ENCODE results near the gene GJB1.
A peak's percentile ranks its signal among the peaks of the same experiment; 100 is the strongest.

The GJB1 gene

DNA sequence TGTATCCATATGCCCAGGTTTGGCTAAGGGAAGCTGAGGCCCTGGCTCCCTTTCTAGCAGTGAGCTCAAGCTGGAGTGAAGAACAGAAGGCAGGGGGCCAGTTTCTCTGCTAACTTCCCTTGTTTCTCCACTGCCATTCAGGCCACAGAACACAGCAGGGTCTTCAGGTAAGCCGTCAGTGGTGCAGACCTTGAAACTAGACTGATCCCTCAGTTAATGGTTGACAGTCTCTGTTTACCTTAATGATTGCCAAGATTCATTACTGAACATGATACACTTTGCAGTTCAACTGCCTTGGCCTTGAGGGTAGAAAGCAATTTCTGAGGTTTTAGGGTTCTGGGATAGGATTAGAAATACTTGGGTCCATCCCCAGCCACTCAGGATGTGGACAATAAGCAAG, 8.9 kb upstream of the GJB1 start:
- no peak for DNase-seq
- intact Hi-C loops (cut with DNase I) = no loop called here

DNA sequence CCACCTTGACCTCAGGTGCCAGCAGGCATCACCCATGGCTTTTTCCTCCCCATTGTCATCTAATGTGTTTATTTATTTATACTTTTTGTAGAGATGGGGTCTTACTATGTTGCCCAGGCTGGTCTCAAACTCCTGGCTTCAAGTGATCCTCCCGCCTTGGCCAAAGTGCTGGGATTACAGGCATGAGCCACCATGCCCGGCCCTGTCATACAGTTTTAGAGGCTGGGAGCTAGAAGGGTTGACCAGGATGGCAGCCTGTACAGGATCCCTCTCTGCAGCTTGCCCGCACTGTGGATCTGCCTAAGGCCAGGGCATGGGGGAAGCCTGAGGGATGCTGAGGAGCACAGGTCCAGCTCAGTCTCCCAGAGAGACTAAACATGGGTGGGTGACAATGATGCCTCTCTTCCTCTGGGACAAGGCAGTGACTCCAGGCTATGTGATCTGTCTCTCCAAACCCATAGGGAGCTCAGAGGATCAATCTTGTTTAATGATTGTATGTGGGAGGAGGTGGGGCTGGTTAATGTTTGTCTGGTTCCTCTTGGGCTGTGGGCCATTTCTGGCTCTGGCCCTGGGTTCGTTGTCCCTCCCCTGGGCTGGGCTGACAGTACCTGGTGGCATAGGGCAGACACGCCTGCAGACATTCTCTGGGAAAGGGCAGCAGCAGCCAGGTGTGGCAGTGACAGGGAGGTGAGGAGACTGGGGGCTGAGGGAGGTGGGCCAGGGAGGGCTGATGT, 8.3 kb upstream of the GJB1 start:
- intact Hi-C loops (cut with DNase I) = no loop called here
- DNase-seq = no peak

DNA sequence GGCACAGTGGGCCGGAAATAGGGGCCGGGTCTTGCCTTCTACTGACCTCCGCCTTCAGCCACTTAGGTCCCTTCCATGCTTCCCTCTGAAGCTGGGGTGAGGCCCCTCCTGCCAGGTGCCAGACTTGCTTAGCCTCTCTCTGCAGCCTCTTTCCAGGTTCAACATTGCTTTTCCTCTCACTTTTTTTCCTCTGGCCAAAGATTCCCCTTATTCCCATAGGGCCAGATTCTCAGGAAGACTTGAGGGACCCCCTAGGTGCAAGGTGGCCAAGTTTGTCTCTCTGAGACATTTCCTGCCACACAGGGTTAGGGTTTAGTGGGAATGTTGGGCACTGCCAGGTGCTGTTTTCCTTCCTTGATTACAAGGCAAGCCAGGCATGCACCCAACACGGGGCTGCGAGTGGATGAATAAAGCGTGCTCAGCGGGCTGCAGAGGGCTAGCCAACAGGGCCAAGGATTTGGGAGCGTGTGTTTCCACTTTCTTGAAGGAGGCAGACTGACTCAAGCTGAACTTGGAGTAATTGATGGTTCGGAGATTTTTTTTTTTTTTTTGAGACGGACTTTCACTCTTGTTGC, 7.6 kb upstream of the GJB1 start:
- peak in 1 of 10 donors; percentile 18 for DNase-seq

DNA sequence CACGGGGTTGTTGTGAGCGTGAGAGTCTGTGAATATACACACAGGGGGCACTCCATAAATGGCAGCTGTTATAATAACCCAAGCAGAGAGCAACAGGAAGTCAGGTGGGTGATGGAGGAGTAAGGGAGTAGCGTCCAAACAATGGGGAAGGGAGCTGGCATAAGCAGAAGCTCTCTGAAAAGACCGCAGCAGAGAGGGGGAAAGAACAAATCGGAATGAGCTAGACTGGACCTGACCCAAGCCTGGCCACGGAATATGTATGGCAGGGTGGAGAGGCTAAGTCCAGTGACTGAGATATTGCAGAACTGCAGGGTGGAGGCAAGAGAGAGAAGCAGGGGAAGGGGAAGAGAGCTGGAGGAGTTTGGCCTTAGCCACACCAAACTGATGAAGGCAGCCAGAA, 6.5 kb upstream of the GJB1 start:
- intact Hi-C loops (cut with DNase I) = no loop called here
- DNase-seq = peak in 1 of 10 donors; percentile 27

More for the DNA sequence above, 7.6 kb upstream of the GJB1 start:
- intact Hi-C loops (cut with DNase I) = no loop called here

DNA sequence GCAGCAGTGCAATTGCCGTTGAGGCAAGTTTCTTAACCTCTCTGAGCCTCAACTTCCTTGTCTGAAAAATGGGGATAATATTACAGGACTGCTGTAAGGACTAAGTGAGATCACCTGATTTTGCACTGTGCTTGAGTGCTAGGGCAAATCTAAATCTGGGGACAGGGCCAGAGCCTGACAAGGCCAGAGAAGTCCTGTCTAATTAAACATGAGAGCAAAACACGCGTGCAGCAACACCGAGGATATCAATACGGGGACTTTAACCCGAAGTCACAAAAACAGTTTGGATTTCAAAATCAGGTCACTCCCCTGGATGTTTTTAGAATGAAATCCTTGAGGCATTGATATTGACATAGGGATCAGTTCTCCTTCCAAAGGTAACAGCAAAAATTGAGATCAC, 5.7 kb upstream of the GJB1 start:
- DNase-seq = peak in 1 of 10 donors; percentile 12
- intact Hi-C loops (cut with DNase I) = no loop called here

DNA sequence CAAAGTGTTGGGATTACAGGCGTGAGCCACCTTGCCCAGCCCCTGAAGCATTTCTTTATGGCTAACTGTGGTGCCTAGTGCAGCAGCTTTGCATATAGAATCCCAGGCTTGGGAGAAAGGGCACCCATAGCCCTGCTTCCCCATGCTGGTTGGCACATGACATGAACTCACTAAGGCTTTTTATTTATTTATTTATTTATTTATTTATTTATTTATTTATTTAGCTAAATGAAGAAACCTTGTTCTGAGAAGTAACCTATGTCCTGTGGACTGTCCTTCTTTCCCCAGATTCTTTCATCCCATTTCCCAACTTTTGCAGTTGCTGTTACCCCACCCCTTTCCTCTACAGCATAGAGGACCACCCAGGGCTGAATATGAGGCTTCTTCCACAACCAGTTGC, 1.9 kb upstream of the GJB1 start:
- peak in 2 of 10 donors; percentile 5 to 44 for DNase-seq
- intact Hi-C loops (cut with DNase I) = no loop called here

DNA sequence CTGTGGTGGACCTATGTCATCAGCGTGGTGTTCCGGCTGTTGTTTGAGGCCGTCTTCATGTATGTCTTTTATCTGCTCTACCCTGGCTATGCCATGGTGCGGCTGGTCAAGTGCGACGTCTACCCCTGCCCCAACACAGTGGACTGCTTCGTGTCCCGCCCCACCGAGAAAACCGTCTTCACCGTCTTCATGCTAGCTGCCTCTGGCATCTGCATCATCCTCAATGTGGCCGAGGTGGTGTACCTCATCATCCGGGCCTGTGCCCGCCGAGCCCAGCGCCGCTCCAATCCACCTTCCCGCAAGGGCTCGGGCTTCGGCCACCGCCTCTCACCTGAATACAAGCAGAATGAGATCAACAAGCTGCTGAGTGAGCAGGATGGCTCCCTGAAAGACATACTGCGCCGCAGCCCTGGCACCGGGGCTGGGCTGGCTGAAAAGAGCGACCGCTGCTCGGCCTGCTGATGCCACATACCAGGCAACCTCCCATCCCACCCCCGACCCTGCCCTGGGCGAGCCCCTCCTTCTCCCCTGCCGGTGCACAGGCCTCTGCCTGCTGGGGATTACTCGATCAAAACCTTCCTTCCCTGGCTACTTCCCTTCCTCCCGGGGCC, 1.2 kb downstream of the GJB1 start:
- DNase-seq = peak in 3 of 10 donors; percentile 10 to 72 (median 50)

DNA sequence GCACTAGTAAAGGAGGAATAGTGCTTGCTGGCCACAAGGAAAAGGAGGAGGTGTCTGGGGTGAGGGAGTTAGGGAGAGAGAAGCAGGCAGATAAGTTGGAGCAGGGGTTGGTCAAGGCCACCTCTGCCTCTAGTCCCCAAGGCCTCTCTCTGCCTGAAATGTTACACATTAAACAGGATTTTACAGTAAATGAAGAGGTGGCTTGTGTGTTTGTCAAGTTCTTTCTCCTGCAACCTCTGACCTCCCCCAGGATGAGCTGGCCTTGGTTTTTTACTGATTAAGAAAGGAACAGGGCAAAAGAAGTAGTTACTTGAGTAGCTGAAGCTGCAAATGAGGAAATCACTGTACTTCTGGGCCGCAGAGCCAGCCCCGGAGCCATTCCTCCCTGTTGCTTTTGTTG, 2.0 kb downstream of the GJB1 start:
- DNase-seq = peak in 1 of 10 donors; percentile 16
- intact Hi-C loops (cut with DNase I) = no loop called here

More for the DNA sequence above, 1.2 kb downstream of the GJB1 start:
- intact Hi-C loops (cut with DNase I) = no loop called here

DNA sequence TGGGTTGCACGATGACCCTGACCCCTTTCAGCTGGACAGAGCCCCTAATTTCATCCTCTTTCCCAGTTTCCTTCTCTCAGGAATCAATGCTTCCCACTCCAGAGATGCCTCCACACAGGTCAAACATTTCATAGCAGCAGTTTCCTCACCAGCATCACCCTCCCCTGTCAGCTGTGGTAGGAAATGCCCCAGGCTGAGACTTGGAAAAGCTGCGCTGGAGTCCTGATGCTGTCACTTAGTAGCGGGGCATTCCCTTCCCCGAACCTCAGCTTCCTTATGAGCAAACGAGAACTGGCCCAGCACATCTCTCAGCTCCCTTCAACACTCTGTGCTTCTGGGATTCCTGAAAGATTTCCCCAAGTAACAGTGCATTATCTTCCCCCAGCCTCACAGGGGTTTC, 2.7 kb downstream of the GJB1 start:
- peak in 1 of 10 donors; percentile 19 for DNase-seq
- intact Hi-C loops (cut with DNase I) = no loop called here

DNA sequence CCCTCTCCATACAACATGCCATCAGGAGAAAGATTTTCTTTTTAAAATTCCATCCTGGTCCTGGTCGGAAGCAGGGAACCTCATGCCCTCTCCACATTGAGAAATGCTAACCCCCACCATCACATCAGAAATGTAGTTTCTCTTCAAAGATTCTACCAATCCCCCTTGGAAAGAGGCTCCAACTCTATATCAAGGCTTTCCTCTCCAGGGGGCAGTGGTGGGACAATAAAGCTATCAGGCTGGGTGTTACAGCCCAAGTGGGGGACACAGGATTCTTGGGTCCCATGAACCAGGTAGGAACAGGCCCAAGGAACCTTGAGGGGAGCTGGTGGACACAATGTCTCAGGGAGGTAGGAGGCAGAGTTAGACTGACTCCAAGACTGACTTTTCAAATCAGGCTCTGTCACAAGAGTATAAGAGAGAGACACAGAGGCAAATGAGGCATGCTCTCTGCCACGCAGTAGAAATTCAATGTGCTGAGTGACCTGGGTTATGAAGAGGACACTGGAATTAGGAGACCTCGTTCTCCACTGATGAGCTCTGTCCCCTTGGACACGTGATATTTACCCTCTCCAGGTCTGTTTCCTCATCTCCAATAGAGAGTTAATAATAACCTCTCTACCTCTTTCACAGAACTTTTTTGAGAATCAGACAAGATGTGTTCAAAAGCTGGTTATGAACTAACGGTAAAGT, 4.5 kb downstream of the GJB1 start:
- no peak for DNase-seq
- intact Hi-C loops (cut with DNase I) = no loop called here

DNA sequence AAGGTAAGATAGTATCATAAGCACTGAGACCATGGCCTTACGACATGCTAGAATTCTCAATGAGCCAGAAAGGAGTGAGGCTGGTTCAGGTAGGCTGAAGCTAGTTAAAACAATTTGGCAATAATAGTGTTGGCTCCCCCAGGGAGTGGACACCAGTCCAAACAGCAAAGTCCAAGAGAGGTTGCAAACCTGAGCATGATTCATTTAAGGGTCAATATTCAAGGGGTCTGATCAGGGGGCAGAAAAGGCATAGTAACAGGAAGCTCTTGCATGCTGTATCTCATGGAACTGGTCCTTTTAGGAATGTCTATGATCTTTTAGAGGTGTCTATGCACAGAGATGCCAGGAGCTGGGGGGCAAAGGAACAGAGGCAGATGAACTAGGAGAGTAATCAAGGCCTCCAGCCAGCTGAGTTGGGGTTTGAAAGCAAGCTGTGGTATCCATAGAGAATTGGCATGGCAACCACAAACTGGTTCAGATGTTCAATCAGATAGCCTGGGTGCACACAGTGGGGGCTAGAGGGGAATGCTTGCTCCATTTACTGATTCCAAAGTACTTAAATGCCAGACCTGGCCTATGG, 5.1 kb downstream of the GJB1 start:
- peak in 1 of 10 donors; percentile 13 for DNase-seq
- intact Hi-C loops (cut with DNase I) = no loop called here

DNA sequence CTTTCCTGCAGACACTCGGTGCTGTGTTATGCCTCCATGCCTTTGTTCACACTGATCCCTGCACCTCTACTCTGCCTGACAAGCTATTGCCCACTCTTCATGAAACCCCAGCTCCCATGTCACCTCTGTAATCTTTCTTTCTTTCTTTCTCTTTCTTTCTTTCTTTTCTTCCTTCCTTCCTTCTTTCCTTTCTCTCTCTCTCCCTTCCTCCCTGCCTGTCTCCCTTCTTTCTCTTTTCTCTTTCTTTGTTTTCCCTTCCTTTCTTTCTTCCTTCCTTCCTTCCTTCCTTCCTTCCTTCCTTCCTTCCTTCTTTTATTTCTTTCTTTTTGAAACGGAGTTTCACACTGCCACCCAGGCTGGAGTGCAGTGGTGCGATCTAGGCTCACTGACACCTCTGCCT, 12.5 kb downstream of the GJB1 start:
- no peak for DNase-seq
- intact Hi-C loops (cut with DNase I) = no loop called here

DNA sequence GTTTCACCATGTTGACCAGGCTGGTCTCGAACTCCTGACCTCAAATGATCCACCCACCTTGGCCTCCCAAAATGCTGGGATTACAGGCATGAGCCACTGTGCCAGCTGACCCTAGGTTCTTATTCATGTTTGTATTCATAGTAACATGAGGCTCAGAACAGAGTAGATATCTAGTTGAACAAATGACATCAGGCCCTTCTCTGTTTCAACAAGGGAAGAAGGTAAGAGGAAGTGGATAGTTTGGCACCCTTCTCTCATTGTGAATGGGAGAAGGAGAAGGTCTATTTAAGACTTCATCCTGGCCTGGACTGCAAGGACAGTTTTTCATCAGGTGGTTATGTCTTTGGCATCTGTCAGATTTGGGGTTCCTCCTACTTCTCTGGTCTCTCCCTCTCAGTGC, 13.8 kb downstream of the GJB1 start:
- peak in 2 of 10 donors; percentile 2 to 11 for DNase-seq
- intact Hi-C loops (cut with DNase I) = no loop called here

DNA sequence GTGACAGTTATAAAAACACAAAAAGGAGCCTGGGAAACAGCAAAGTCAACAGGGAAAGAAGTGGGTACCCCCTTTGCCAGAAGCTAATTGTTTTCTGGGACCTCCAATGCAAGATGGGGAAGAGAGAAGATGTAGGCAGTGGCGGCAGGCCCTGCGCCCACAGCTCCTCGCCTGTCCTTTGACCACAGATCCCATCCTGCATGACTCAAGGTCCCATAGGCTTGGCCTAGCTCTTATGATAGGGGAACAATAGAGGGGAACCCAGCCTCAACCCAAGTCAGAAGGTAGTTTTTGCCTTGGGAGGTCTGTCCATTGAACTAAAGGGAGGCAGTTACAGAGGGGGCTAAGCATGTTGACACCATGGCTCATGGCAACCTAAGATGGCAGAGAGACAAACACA, 16.8 kb downstream of the GJB1 start:
- intact Hi-C loops (cut with DNase I) = no loop called here

DNA sequence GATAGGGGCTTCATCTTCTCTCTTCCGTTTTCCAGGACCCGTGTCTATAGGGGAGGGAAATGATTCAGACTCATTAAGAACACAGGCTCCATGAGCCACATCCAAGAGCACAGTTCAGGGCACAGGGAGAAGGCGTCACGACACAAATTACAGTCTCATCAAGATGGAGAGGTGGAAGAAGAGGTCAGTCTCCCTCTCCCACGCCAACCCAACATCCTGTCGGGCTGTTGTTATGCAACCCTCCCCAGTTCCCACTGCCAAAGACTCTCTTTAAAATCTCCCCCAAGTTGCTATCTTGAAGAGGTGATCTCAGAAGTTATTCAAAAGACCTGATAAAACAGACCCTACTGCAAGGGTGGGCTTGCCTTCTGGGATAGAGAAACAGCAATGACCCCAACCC, 18.3 kb downstream of the GJB1 start:
- no peak for DNase-seq
- intact Hi-C loops (cut with DNase I) = no loop called here

More for the DNA sequence above, 16.8 kb downstream of the GJB1 start:
- DNase-seq = no peak

DNA sequence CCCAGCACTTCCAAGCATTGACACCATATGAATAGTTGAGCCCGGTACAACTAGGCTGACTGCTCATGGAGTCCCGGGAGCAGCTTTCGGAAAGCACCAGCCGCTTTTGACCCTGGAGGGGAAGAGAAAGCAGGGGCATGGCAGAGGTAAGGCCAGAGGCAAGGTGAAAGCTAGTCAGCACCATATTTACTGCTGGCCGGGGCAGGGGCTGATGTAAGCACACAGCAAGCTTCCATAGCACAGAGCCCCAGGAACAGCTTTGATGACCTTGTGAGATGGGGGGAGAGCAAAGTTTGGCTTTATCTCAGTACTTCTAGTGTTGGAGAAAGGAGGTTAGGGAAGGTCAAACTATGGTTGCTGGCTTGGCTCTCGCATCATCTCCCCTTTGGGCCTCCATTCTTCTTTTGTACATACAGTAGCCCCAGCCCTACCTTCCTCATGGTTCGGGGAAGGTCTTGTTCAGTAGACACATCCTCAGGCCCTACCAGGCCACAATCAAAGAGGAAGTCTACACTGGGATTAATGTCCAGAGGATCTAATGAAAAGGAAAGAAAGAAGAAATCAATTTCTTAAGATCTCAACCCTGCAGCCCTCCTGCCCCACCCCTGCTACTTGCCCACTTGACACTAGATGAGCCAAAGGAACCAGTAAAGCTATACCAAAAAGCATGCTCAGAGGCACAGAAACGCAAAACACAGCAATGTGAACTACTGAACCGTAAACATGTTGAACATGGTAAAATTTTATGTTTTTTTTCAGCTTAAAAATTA, 21.5 kb downstream of the GJB1 start:
- no peak for DNase-seq
- intact Hi-C loops (cut with DNase I) = no loop called here

DNA sequence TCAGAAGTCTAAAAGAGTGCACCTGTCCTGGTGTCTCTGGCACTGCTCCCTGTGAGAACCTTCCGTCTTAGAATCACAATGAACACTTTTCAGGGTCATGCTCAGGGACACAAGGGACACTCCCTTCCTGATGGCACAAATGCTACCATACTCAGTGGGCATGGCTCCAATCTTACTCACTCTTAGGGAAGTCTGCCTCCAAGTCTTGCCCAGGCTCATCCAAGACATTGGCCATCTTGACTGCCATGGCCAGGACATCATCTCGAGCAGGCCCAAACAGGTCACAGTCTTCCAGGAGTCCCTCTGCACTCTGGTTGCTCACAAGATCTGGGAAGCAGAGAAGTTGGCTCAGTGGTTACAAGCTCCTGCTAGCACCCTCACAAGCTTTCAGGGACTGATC, 22.1 kb downstream of the GJB1 start:
- DNase-seq = no peak
- intact Hi-C loops (cut with DNase I) = no loop called here

DNA sequence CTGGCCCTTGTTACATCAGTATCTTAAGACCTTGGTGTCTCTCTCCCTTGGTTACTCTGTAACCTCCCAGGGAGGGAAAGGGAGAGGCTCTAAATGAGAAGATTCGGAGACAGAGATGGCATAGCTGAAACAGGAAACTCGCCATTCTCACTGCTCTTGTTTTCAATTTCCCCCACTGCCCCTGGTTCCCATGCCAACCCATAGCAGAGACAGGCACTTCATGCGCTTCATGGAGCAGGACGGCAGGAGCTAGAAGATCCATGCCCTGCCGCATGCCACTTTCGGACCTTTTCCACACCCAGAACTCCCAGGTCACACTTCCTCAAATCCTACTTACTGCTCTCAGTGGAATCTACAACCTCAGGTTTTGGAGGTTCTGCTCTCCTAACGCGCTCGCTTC, 27.8 kb downstream of the GJB1 start:
- intact Hi-C loops (cut with DNase I) = no loop called here
- no peak for DNase-seq

DNA sequence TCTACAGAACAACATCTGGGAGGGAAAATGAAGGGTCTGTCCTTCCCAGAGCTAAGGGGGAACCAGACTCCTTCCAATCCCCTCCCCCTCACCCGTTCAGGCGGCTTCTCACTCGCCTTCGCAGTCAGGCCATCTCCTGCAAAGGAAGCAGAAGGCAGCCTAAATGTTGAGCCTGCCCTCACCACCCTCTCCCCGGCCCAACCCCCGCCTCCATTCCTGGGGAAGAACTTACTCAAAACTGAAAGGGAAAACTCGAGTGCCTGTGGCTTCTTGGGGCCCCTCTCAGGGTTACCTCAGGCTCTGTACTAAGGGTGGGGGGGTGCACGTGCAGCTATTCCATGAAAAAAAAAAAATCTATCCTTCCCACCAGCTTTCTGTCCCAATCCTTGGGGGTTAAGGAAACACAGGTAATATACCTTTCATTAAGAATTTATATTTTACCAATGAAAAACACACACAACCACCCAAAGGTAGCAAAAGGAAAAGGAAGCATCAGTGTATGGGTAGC, 28.5 kb downstream of the GJB1 start:
- no peak for DNase-seq
- intact Hi-C loops (cut with DNase I) = no loop called here

DNA sequence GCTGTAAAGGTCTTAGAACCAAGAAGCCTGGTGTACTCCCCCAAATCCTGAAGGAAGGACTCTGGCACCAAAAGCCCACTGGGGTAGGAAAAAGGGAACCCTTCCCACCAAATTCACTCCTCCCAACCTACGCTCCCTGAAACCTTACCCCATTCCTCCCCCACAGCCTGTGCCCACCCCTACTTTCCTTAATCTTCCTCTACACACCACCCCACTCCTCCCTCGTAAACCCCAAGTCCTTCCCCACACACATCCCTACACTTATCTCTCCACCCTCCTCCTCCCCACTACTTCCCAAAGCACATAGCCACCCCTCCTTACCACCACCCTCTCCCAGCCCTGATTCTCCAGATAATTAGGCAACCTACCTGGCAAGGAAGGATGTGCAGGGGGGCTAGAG, 29.2 kb downstream of the GJB1 start:
- DNase-seq = no peak
- intact Hi-C loops (cut with DNase I) = no loop called here

All from posterior cingulate gyrus (tissue), 11 donors.